BJ (cell line): ENCODE results near the gene TMEM154. TPM values are rescaled to one million over a fixed set of nuclear protein-coding genes. Genes with fewer than 3 reads are reported as not detected.

Source experiments
- CTCF ChIA-PET: fragments of 350-600 bp; formaldehyde crosslinking; extraction: SDS; loops from one replicate; lab custom pipeline; 2021; ENCODE audit warnings: antibody characterized with exemption, inconsistent platforms; lab: Yijun Ruan, JAX
- POLR2A ChIA-PET: fragments of 300-600 bp; sonication (Branson Sonifier 250); formaldehyde crosslinking; extraction: SDS; loops from one replicate; lab custom pipeline; 2021; ENCODE audit warnings: antibody characterized with exemption; lab: Charles Lee
- DNase-seq: peaks from one replicate; pipeline ENCODE4 v3.0.0-alpha.2; 2011; ENCODE audit warnings: low read depth
- H3K27me3 ChIP-seq: 2 replicates; pipeline ENCODE4 v1.6.0; 2011; ENCODE audit warnings: low read length; ENCODE audit not compliant: control insufficient read depth, insufficient read depth
- H3K36me3 ChIP-seq: 2 replicates; pipeline ENCODE4 v1.5.1; 2011; ENCODE audit warnings: low read length; ENCODE audit not compliant: control insufficient read depth, insufficient read depth
- H3K4me3 ChIP-seq: 2 replicates; pipeline ENCODE4 v1.5.1; 2011; ENCODE audit warnings: low read depth, mild to moderate bottlenecking, control low read depth, low read length
- CTCF ChIP-seq: IDR thresholded peaks from 2 replicates; pipeline ENCODE4 v1.5.1; 2011; ENCODE audit warnings: low read depth, mild to moderate bottlenecking, control low read depth, inconsistent platforms, low read length, moderate library complexity; ENCODE audit not compliant: insufficient read depth
- polyA plus RNA-seq: library from polyadenylated mRNA; depleted of rRNA; stranded (reverse); fragments of >200 nt; gene quantifications from 2 replicates; pipeline ENCODE4 v1.2.3, GENCODE V29; 2011

The TMEM154 gene
- polyA plus RNA-seq, 1 experiment, result 1.1 TPM

- POLR2A ChIA-PET, result no interaction called here
- TF ChIP-seq CTCF, result no peak
Observed at GRCh38 chr4:152577708-152578396, 101.9 kb downstream of the TMEM154 start.

GRCh38 chr4:152575533-152575932 is 104.3 kb downstream of the TMEM154 start:
- no peaks in the 10 kb centered on the region for H3K36me3 ChIP-seq
- POLR2A ChIA-PET, result no interaction called here
- peaks cover 4% of the 10 kb centered on the region for H3K27me3 ChIP-seq
- CTCF ChIA-PET, result interaction anchor here (1.6 kb wide), 1 partner anchor 15 kb away, joined by 6 read pairs; no protein-coding TSS in a partner anchor
- H3K4me3 ChIP-seq, result no peak overlapping the region
- no peak for DNase-seq
- TF ChIP-seq CTCF, result no peak

More at GRCh38 chr4:152577708-152578396, 101.9 kb downstream of the TMEM154 start:
- no peaks in the 10 kb centered on the region; the same call in none of the 2 replicates for H3K27me3 ChIP-seq
- no peak for DNase-seq
- H3K4me3 ChIP-seq, result no peak overlapping the region
- CTCF ChIA-PET, result interaction anchor here (2.5 kb wide), 1 partner anchor 77 kb away, joined by 6 read pairs; no protein-coding TSS in a partner anchor
- H3K36me3 ChIP-seq, result no peaks in the 10 kb centered on the region

GRCh38 chr4:152573861-152574260 is 105.9 kb downstream of the TMEM154 start:
- no peak for TF ChIP-seq CTCF
- ChIA-PET CTCF (interaction anchor here (1.0 kb wide), 1 partner anchor 17 kb away, joined by 4 read pairs; no protein-coding TSS in a partner anchor), POLR2A (no interaction called here)
- DNase-seq, result no peak
- H3K27me3 ChIP-seq, result peaks cover 5% of the 10 kb centered on the region; the same call in 1 of the 2 replicates
- H3K36me3 ChIP-seq, result no peaks in the 10 kb centered on the region
- H3K4me3 ChIP-seq, result no peak overlapping the region

- H3K36me3 ChIP-seq, result no peaks in the 10 kb centered on the region
- no peak for TF ChIP-seq CTCF
- no peak for DNase-seq
- H3K27me3 ChIP-seq, result peaks cover 5% of the 10 kb centered on the region; the same call in 1 of the 2 replicates
- CTCF ChIA-PET, result interaction anchor here (1.0 kb wide), 1 partner anchor 18 kb away, joined by 4 read pairs; no protein-coding TSS in a partner anchor
- POLR2A ChIA-PET, result no interaction called here
- H3K4me3 ChIP-seq, result no peak overlapping the region
Observed at GRCh38 chr4:152572417-152573086, 107.2 kb downstream of the TMEM154 start.

- no peak for DNase-seq
- ChIA-PET CTCF (no interaction called here), POLR2A (no interaction called here)
- TF ChIP-seq CTCF, result no peak
- Histone ChIP-seq H3K4me3 (no peak overlapping the region), H3K27me3 (peaks cover 5% of the 10 kb centered on the region; the same call in 1 of the 2 replicates), H3K36me3 (no peaks in the 10 kb centered on the region)
Observed at GRCh38 chr4:152571770-152572169, 108.0 kb downstream of the TMEM154 start.
